Uterus (tissue), 2 donors: Measurements from ENCODE around the gene PLXNB3.

ENCODE experiments used
- POLR2A ChIP-seq, 2 donors: fragments of 450-650 bp; IDR thresholded peaks; one replicate each; pipeline ENCODE4 v1.6.1; 2016; ENCODE audit warnings: antibody characterized with exemption in 2 of 2, mild to moderate bottlenecking in 1 of 2, moderate library complexity in 1 of 2
- TF ChIP-seq, protein P1 (sequence below), 4 experiments: fragments of 200-600 bp in 2 of 4; fragments of 450-650 bp in 2 of 4; sonication (generic) in 2 of 4; IDR thresholded peaks; one replicate each; pipeline ENCODE4 v1.5.1; 2016 to 2019; ENCODE audit warnings: antibody characterized with exemption in 4 of 4, mild to moderate bottlenecking in 2 of 4, moderate library complexity in 1 of 4

DNA sequence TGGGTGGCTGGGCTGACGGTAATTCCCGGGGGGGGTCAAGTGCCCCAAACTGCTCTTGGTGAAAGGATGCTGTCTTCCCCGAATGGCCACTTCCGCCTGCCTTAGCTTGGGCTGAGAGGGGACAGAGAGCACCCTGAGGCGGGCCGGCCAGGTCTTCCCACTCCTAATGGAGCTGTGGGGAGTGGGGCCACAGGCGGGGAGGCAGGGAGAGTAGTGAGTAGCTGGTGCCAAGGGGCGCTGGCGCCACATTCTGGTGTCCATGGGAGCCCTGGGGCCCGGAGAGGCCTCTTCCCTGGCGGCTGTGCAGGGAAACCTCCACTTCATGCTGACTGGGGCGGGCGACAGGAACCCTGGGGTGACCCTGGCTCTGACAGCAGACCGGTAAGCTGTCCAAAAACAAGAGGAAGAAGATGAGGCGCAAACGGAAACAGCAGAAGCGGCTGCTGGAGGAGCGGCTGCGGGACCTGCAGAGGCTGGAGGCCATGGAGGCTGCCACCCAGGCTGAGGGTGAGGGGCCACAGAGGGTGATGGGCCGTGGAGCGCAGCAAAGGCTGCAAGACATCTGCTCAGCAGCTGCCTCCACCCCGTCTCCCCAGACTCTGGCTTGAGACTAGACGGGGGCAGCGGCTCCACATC lies 19.4 kb downstream of the PLXNB3 start:
- TF ChIP-seq, protein P1, sequence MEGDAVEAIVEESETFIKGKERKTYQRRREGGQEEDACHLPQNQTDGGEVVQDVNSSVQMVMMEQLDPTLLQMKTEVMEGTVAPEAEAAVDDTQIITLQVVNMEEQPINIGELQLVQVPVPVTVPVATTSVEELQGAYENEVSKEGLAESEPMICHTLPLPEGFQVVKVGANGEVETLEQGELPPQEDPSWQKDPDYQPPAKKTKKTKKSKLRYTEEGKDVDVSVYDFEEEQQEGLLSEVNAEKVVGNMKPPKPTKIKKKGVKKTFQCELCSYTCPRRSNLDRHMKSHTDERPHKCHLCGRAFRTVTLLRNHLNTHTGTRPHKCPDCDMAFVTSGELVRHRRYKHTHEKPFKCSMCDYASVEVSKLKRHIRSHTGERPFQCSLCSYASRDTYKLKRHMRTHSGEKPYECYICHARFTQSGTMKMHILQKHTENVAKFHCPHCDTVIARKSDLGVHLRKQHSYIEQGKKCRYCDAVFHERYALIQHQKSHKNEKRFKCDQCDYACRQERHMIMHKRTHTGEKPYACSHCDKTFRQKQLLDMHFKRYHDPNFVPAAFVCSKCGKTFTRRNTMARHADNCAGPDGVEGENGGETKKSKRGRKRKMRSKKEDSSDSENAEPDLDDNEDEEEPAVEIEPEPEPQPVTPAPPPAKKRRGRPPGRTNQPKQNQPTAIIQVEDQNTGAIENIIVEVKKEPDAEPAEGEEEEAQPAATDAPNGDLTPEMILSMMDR (IDR thresholded peaks at IDR 0.05) = no peak
- TF ChIP-seq POLR2A (IDR thresholded peaks at IDR 0.05) = no peak
